ENCODE results near the gene DPM2.

- no peak for TF ChIP-seq POLR2A (IDR thresholded peaks at IDR 0.05; ENCODE audit: low read depth, low read length)
- no peak for TF ChIP-seq POLR2AphosphoS5 (IDR thresholded peaks at IDR 0.05; ENCODE audit: low read depth, low read length)
- TF ChIP-seq TAF1 (IDR thresholded peaks at IDR 0.05; ENCODE audit: borderline replicate concordance, low read depth, low read length) = no peak
These were observed 34.7 kb upstream of the DPM2 start for GRCh38 chr9:127972236-127972871.
